Activated naive CD8-positive, alpha-beta T cell treated with anti-CD3 and anti-CD28 coated beads, Interleukin-2, amount 50 U/mL, for 16 hours (primary cell): ENCODE data around the gene ZDHHC9.
"Not testable (repeated sequence)": the region's sequence is repeated elsewhere in the genome, so short reads cannot be mapped to it uniquely, and the experiment has no call there.

Experiments used
- DNase-seq: peaks from one replicate; pipeline ENCODE4 v3.0.0-alpha.2; 2020; ENCODE audit warnings: low read depth, low spot score

Gene ZDHHC9

DNA sequence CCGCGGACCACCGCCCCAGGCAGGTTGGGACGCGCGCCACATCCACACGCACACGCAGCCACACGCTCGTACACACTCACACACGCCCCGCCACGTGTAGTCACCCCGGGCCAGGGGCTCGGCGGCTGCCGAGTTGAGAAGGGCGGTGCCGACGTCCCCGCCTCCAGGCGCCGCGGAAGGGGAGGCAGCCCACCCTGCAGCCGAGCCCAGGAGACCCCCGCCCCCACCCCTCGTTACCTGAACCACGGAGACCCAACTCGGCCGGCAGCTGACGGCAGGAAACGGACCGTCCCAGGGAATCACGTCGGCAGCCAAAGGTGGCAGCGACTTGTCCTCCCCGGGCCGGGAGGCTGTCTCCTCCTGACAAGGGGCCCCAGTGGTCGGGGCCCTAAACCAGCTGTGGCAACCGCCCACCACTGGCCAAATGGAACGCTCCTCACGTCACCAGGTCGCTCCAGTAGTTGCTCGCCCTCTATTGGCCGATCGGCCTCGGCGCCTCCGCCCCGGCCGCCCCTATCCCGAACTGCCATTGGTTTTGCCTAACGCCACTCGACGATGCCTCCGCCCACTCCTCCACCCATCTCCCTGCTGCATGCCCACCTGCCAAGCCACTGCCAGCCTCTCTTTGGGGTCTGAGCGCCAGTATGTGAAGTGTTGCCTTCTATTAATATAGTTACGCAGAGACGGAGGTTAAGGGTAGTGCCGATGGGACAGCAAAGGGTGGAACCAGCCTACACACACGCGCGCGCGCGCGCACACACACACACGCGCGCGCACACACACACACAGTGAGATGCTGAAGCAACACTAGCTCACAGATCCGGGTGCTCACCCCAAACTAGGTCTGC lies at the start of gene ZDHHC9:
Gene ZDHHC9, minus strand, starts transcription at position 428 of the 848 bp plus-strand sequence. CDS start 1,941 bp downstream, outside the sequence.
- peak; percentile 72 for DNase-seq

DNA sequence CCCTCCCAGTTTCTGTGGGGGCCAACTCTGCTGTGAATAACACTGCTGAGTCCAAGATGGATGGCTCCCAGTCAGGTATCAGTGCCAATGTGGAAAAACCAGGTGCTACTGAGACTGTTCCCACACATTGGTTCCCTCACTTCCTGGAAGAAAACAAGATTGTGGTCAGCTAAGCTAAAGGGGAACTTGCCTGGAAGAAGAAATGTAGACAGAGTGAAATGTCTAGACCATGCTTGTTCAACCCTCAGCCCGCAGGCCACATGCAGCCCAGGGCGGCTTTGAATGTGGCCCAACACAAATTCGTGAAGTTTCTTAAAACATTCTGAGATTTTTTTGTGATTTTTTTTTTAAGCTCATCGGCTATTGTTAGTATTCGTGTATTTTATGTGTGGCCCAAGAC lies 33.7 kb upstream of the ZDHHC9 start:
- DNase-seq = no peak

- DNase-seq = no peak
These were observed 33.2 kb upstream of the ZDHHC9 start for GRCh38 chrX:129876771-129877305.

DNA sequence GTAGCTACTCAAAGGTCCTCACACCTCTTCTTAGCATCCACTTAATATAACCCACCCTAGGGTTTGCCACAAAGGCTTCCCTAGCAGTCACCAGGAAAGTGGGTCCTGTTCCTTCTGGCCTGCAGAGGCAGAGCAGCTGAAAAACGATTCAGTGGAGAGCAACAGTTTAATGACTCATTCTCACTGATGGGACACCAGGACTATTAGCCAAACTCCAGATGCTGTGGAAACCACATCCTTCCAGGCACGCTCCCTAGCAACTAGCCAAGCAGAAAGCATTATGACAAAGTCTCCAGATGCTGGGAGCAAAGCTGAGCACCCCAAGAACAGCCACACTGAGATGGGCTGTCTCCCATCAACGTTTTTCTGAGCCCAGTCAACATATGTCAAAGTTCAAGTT lies 32.0 kb upstream of the ZDHHC9 start:
- no peak for DNase-seq

DNA sequence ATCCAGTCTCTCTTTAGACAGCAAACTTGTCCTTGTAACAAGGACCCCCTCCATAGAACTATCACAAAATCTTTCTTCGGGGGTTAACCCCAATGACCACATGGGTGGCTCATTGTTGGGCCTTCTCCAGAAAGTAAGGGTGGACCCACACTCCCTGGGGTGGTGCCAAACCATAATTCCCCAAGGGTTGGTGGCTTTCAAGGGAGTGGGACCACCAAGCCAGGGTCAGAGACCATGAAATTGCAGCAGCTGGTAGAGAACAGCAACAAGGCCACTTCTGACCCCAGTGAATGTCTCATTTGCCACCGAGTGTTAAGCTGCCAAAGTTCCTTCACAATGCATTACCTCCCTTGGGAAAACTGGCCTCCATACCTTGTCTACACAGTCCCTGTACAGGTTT lies 28.8 kb upstream of the ZDHHC9 start:
- no peak for DNase-seq

DNA sequence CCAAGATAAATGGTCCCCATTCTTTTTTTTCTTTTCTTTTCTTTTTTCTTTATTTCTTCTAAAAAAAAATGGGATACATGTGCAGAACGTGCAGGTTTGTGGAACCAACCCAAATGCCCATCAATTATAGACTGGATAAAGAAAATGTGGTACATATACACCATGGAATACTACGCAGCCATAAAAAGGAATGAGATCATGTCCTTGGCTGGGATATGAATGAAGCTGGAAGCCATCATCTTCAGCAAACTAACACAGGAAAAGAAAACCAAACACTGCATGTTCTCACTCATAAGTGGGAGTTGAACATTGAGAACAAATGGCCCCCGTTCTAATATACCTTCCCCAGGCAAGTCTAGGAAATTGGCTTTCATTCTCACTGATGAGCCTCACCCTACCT lies 22.6 kb upstream of the ZDHHC9 start:
- not testable (repeated sequence) for DNase-seq

DNA sequence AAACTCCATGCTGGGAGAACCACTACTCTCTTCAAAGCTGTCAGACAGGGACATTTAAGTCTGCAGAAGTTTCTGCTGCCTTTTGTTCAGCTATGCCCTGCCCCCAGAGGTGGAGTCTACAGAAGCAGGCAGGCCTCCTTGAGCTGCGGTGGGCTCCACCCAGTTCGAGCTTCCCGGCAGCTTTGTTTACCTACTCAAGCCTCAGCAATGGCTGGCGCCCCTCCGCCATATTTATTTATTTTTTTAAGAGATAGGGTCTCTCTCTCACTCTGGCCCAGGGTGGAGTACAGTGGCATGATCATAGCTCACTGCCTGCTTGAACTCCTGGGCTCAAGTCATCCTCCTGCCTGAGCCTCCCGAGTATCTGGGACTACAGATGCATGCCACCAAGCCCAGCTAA lies 15.4 kb upstream of the ZDHHC9 start:
- not testable (repeated sequence) for DNase-seq

DNA sequence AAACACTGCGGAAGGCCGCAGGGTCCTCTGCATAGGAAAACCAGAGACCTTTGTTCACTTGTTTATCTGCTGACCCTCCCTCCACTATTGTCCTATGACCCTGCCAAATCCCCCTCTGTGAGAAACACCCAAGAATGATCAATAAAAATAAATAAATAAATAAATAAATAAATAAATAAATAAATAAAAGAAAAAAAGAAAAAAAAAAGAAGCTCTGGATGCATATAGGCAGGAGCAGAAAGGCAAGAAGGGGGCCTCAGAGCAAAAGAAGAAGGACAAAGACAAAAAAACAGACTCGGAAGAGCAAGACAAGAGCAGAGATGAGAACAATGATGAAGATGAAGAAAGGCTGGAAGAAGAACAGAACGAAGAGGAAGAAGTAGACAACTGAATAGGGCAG lies 8.1 kb upstream of the ZDHHC9 start:
- DNase-seq = not testable (repeated sequence)

DNA sequence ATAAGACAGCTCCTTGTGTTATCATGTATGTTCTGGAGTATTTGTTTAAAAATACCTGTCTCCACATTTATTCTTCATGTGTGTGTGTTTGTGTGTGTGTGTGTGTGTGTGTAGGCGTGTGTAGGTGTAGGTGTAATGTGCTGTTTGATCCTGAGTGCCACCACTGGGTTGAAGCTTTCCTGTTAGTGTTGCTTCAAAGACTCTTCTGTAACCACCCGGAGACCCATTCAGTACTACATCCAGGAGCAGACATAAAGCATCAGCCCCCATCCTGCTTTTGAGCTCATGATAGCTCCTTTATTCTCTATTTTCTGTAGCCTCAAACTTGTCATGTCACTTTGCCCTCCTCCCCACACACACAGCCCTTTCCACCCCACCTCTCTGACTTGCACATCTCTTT lies 3.0 kb upstream of the ZDHHC9 start:
- no peak for DNase-seq

DNA sequence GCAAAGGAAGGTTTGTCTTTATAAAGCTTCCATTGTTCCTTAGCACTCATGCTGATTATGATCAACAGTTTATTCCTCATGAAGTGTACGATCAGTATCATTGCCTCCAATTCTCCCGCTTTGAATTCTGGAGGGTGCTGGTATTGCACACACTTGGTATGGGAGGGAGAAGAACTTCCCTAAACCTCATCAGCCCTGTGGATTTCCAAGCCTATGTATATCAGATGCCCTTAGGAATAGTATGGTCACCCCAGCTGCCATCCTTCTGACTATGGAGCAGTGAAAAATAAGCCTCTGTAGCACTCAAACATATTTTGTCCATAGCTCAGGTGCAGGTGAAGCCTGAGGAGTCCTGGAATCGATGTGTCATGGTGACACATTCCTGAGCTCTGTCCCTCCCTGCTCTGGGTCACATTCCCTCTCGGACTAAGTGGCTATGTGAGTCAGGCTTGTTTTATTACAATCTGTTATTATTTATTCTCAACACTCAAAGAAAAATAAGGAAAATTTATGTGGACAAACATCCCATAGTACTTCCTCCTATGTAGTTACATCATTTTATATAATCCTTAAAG lies 2.0 kb upstream of the ZDHHC9 start:
- no peak for DNase-seq

GRCh38 chrX:129843209-129843458 lies 552 bp downstream of the ZDHHC9 start:
- no peak for DNase-seq

DNA sequence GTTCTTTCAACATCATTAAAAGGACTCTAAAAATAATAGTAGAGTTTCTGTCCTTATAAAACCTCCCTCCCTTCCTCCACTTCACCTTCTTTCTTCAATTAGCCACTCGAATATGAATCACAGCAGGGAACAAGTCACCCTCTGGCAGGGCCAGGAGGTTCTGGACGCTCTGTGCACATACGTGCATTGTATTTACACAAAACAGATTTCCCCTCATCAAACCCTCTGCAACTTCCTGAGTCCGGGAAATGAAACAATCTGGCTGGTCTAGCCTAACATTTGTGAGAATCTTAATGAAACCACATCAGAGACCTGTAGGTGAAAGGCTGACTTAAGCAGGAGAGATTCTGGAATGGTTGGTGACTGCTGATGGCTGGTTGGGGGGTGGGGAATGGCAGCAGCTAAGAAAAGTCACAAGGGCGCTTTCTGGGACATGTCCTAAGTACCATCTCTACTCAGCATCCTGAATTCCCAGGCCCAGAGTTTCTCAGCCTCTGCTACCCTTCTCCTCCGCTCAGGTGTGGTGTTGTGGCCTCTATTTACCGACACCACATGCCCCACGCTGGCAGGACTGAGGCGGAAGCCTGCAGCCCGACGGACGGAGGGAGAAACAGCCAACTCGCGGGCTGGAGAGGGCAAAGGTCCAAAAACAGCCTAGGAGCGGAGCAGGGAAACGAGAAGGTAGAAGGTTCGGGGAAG lies 1.0 kb downstream of the ZDHHC9 start:
- DNase-seq = no peak

GRCh38 chrX:129840344-129840743 lies 3.3 kb downstream of the ZDHHC9 start:
- no peak for DNase-seq

DNA sequence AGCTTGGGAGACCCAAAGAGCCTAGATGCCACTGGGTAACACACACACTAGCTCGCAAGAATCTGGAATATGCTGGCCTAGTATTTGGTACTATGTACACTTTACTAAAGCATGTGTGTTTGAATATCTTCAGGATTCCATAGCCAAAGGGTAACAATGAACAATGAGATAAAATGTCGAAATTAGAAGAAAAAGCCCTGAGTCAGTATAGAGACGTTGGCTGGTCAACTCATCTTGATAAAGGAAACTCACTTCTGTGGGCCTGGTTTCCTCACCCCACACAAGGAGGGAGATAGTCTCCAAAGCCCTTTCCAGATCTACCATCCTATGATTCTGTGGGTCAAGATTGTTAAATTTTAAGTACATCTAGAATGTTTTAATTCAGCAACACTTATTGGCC lies 6.9 kb downstream of the ZDHHC9 start:
- no peak for DNase-seq

DNA sequence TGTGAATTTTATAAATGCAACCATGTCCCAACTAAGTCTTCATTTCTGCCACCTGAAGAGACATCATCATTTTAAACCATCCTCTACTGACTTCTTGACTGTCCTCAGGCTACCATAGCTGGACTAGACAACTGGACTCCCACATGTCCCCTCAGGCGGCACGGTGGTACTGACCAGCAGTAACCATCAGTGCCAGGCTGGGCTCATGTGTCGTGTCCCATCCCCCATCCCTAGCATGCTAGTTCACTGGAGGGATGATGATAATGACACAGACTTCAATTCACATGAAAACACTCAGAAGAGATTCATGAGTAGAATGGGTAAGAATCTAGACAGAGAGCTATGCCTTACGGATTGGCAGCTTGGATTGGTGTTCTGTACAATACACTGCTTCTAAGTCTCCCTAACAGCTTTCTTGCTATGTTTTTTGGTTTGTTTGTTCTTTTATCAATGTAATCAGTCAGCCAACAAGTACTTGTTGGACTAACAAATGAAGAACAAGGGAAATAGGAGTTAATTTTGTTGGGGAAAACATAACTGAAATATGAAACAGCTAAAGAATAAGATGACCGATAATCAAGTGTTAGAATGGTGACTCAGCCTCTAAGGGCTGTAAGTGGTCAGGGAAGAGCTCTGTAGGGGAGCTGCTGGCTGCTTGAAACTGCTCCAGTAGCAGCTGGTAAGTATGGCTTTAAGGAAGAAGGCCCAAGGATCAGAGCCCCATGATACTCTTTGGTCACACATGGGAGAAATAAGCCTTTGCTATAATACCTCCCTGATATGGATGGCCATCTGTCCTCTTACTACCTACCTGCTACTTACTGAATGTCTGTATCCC lies 10.3 kb downstream of the ZDHHC9 start:
- DNase-seq = no peak

GRCh38 chrX:129831091-129831885 lies 12.4 kb downstream of the ZDHHC9 start:
- DNase-seq = no peak

- DNase-seq = no peak
These were observed 13.2 kb downstream of the ZDHHC9 start for GRCh38 chrX:129830494-129830893.

- no peak for DNase-seq
These were observed 17.8 kb downstream of the ZDHHC9 start for GRCh38 chrX:129825746-129826505.

DNA sequence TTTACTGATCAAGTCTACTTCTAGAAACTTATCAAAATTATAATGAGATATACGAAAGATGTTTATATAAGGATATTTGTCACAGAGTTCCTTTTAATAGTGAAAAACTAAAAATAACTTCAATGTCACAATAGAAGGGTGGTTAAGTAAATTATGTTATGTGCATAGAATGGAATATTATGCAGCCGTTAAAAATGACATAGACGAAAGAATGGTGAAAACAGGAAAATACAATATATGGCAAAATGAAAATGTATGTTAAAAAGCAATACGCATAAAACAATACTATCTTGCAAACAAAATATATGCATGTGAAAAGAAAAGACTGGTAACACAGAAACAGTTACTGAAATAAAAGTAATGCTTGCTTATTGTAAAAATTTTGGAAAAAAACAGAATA lies 19.1 kb downstream of the ZDHHC9 start:
- DNase-seq = no peak

DNA sequence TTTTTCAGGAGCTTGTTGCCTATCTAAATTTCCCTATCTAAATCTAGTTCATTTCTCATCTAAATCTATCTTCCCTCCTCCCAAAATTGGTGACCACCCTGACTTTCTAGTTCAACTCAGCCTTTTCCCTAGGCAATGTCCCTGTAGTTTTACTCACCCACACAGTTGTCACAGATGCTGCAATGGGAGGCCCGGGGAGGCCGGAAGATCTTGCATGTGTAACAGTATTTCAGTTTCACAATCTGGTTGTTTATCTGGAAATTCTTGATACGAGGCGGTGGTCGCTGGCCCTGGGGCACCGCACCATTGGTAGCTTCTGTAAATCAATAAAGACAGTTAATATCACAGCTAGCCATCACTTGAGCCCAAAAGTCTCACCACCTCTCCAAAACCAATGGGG lies 20.2 kb downstream of the ZDHHC9 start:
- no peak for DNase-seq
